Activated CD4-positive, alpha-beta T cell treated with anti-CD3 and anti-CD28 coated beads for 48 hours (primary cell): ENCODE measurements around the gene RNF20.
"Not testable (repeated sequence)": the region's sequence is repeated elsewhere in the genome, so short reads cannot be mapped to it uniquely, and the experiment has no call there.

Experiments used
- DNase-seq: peaks from one replicate; pipeline ENCODE4 v3.0.0-alpha.2; 2020

The RNF20 gene

GRCh38 chr9:101533334-101534204 is at the start of gene RNF20:
TSS of gene RNF20 (plus strand) at chr9:101533853. CDS start at chr9:101535424, 1,571 bp downstream.
- DNase-seq, result peak; percentile 100

GRCh38 chr9:101484046-101484445 is 49.6 kb upstream of the RNF20 start:
- no peak for DNase-seq

- no peak for DNase-seq
These were observed 47.5 kb upstream of the RNF20 start for GRCh38 chr9:101485924-101486692.

GRCh38 chr9:101486693-101487442 is 46.8 kb upstream of the RNF20 start:
- DNase-seq, result peak; percentile 31

- no peak for DNase-seq
These were observed 46.2 kb upstream of the RNF20 start for GRCh38 chr9:101487443-101487840.

GRCh38 chr9:101495810-101496209 is 37.8 kb upstream of the RNF20 start:
- DNase-seq, result no peak

- no peak for DNase-seq
These were observed 35.3 kb upstream of the RNF20 start for GRCh38 chr9:101498323-101498722.

- DNase-seq, result no peak
These were observed 29.5 kb upstream of the RNF20 start for GRCh38 chr9:101504188-101504587.

GRCh38 chr9:101508211-101508610 is 25.4 kb upstream of the RNF20 start:
- DNase-seq, result no peak

- no peak for DNase-seq
These were observed 24.1 kb upstream of the RNF20 start for GRCh38 chr9:101509572-101509971.

GRCh38 chr9:101510459-101510858 is 23.2 kb upstream of the RNF20 start:
- DNase-seq, result peak; percentile 21

- no peak for DNase-seq
These were observed 22.6 kb upstream of the RNF20 start for GRCh38 chr9:101511009-101511408.

- no peak for DNase-seq
These were observed 21.5 kb upstream of the RNF20 start for GRCh38 chr9:101512116-101512515.

GRCh38 chr9:101513351-101513750 is 20.3 kb upstream of the RNF20 start:
- no peak for DNase-seq

- DNase-seq, result no peak
These were observed 19.6 kb upstream of the RNF20 start for GRCh38 chr9:101514071-101514470.

GRCh38 chr9:101516655-101517054 is 17.0 kb upstream of the RNF20 start:
- DNase-seq, result no peak

- not testable (repeated sequence) for DNase-seq
These were observed 15.2 kb upstream of the RNF20 start for GRCh38 chr9:101518489-101518888.

GRCh38 chr9:101524371-101524770 is 9.3 kb upstream of the RNF20 start:
- no peak for DNase-seq

- DNase-seq, result no peak
These were observed 6.6 kb upstream of the RNF20 start for GRCh38 chr9:101527066-101527465.

- no peak for DNase-seq
These were observed 5.6 kb upstream of the RNF20 start for GRCh38 chr9:101528015-101528414.

- DNase-seq, result peak; percentile 79
These were observed 3.5 kb upstream of the RNF20 start for GRCh38 chr9:101530076-101530711.

GRCh38 chr9:101536351-101536750 is 2.7 kb downstream of the RNF20 start:
- no peak for DNase-seq

GRCh38 chr9:101536938-101537337 is 3.3 kb downstream of the RNF20 start:
- peak; percentile 37 for DNase-seq
